Loucy (cell line): ENCODE results near the gene BASP1.

Experiments used
- EZH2phosphoT487 ChIP-seq: fragments of 200-600 bp; IDR thresholded peaks from 2 replicates; pipeline ENCODE4 v1.6.1; 2018; ENCODE audit warnings: antibody characterized with exemption, mild to moderate bottlenecking, moderate library complexity, borderline replicate concordance
- TF ChIP-seq, protein P1 (sequence below): fragments of 200-600 bp; sonication (generic); conservative IDR thresholded peaks from 2 replicates; pipeline ENCODE4 v1.5.1; 2014; ENCODE audit warnings: mild to moderate bottlenecking, antibody characterized with exemption, low read length

DNA sequence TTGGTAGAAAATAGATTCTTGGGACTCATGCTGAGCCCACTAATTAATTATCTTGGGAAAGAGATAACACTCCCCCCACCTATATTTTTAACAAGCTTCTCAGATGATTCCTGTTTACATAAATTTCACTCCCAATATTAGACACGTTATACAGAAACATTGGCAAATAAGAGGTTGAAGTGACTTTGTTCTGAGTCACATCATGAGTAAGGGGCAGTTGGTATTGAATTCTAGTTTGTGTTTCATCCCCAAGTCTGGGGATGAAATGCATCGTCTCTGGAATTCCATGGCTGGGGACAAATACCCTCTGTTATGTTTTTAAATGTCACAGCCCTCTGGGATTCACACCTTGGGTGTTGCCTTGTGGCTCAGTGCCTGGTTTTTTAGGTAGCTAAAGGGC, 41.0 kb downstream of the BASP1 start:
- TF ChIP-seq, protein P1, sequence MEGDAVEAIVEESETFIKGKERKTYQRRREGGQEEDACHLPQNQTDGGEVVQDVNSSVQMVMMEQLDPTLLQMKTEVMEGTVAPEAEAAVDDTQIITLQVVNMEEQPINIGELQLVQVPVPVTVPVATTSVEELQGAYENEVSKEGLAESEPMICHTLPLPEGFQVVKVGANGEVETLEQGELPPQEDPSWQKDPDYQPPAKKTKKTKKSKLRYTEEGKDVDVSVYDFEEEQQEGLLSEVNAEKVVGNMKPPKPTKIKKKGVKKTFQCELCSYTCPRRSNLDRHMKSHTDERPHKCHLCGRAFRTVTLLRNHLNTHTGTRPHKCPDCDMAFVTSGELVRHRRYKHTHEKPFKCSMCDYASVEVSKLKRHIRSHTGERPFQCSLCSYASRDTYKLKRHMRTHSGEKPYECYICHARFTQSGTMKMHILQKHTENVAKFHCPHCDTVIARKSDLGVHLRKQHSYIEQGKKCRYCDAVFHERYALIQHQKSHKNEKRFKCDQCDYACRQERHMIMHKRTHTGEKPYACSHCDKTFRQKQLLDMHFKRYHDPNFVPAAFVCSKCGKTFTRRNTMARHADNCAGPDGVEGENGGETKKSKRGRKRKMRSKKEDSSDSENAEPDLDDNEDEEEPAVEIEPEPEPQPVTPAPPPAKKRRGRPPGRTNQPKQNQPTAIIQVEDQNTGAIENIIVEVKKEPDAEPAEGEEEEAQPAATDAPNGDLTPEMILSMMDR, result no peak
- TF ChIP-seq EZH2phosphoT487, result no peak
